GM12872 (cell line): Measurements from ENCODE around the gene TRAIP.

Source experiments
- TF ChIP-seq, protein P1 (sequence below): IDR thresholded peaks from 3 replicates; pipeline ENCODE4 v1.5.1; 2011; ENCODE audit warnings: low read depth, mild to moderate bottlenecking, low read length, moderate library complexity; ENCODE audit not compliant: insufficient read depth

The TRAIP gene

GRCh38 chr3:49791571-49791970, 64.8 kb downstream of the TRAIP start:
- TF ChIP-seq, protein P1, sequence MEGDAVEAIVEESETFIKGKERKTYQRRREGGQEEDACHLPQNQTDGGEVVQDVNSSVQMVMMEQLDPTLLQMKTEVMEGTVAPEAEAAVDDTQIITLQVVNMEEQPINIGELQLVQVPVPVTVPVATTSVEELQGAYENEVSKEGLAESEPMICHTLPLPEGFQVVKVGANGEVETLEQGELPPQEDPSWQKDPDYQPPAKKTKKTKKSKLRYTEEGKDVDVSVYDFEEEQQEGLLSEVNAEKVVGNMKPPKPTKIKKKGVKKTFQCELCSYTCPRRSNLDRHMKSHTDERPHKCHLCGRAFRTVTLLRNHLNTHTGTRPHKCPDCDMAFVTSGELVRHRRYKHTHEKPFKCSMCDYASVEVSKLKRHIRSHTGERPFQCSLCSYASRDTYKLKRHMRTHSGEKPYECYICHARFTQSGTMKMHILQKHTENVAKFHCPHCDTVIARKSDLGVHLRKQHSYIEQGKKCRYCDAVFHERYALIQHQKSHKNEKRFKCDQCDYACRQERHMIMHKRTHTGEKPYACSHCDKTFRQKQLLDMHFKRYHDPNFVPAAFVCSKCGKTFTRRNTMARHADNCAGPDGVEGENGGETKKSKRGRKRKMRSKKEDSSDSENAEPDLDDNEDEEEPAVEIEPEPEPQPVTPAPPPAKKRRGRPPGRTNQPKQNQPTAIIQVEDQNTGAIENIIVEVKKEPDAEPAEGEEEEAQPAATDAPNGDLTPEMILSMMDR, result no peak

GRCh38 chr3:49790626-49791411, 65.5 kb downstream of the TRAIP start:
- TF ChIP-seq, protein P1, result no peak

- TF ChIP-seq, protein P1, result no peak
Observed at GRCh38 chr3:49788056-49788455, 68.3 kb downstream of the TRAIP start.

GRCh38 chr3:49787536-49787935, 68.8 kb downstream of the TRAIP start:
- TF ChIP-seq, protein P1, result no peak

- TF ChIP-seq, protein P1, result no peak
Observed at GRCh38 chr3:49787182-49787464, 69.2 kb downstream of the TRAIP start.

DNA sequence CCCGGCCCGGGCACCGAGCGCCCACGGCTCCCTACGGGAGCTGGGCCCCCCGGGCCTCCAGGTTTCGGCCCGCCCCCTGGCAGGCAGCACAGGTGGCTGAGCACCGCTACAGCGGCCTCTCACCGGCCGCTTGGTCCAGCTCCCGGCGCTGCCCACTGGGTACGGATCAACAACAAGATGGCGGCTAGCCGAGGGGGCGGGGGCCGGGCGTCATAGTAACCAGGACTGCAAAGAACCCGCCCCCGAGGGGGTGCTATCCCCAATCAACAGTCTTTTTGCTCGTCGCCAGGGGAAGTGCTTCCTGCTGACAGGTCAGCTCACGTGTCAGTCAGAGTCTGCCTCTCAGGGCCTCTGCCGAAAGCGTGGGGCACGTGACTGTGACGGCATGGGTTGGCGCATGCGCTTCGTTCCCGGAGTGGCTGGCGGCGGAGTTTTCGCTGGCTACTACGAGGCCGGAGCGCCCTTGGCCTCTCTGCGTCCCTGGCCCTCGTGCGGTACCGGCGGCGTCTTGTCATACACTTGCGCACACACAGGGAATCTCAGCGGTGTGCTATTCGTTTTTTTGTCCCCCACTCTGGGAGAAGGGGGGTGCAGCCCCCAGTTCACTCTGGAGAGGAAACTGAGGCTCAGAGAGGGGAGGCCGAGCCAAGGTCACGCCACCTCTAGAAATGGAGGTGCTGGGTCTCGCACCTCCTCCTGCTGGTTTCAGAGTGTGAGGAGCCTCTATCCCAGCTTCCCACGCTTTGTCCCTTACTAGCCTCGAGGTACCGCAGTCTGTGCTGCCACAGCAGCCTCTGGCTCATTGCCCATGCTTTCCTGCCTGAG, 69.8 kb downstream of the TRAIP start, which contains the start of gene IP6K1:
Gene IP6K1, minus strand, starts transcription at position 186 of the 825 bp plus-strand sequence. CDS start 38,502 bp downstream, outside the sequence.
- TF ChIP-seq, protein P1, result no peak

- TF ChIP-seq, protein P1, result no peak
Observed at GRCh38 chr3:49785565-49786356, 70.6 kb downstream of the TRAIP start.
